Measurements from ENCODE around the gene HES7. TPM values are rescaled to one million over a fixed set of nuclear protein-coding genes. Genes with fewer than 3 reads are reported as not detected.

The HES7 gene
- total and polyA plus RNA-seq, 10 donors, result 0.04 to 0.67 (median 0.41) TPM; not detected in 5

GRCh38 chr17:8087952-8088230 is 36.0 kb downstream of the HES7 start:
- Histone ChIP-seq H3K27ac (no peak overlapping the region), H3K36me3 (no peaks in the 10 kb centered on the region), H3K9me3 (no peaks in the 10 kb centered on the region), H3K4me1 (peaks cover 0 to 20% (median 4%) of the 10 kb centered on the region in 6 donors), H3K27me3 (replicated peaks in 1 of 7) (peaks cover 0 to 81% (median 0%) of the 10 kb centered on the region in 7 donors), H3K4me3 (no peak overlapping the region)
- TF ChIP-seq CTCF (IDR thresholded peaks at IDR 0.05 in 8 of 11, conservative IDR thresholded peaks at IDR 0.05 in 3 of 11) (no peak), POLR2AphosphoS5 (IDR thresholded peaks at IDR 0.05) (no peak), POLR2A (IDR thresholded peaks at IDR 0.05) (no peak)
- intact Hi-C loops (cut with DNase I; ENCODE audit: low total_unique reads), result no loop called here
- DNase-seq, result no peak
- 78 to 85% (median 80%) methylated on average over 4 to 5 of the region's 5 CpGs for WGBS, 5 donors

DNA sequence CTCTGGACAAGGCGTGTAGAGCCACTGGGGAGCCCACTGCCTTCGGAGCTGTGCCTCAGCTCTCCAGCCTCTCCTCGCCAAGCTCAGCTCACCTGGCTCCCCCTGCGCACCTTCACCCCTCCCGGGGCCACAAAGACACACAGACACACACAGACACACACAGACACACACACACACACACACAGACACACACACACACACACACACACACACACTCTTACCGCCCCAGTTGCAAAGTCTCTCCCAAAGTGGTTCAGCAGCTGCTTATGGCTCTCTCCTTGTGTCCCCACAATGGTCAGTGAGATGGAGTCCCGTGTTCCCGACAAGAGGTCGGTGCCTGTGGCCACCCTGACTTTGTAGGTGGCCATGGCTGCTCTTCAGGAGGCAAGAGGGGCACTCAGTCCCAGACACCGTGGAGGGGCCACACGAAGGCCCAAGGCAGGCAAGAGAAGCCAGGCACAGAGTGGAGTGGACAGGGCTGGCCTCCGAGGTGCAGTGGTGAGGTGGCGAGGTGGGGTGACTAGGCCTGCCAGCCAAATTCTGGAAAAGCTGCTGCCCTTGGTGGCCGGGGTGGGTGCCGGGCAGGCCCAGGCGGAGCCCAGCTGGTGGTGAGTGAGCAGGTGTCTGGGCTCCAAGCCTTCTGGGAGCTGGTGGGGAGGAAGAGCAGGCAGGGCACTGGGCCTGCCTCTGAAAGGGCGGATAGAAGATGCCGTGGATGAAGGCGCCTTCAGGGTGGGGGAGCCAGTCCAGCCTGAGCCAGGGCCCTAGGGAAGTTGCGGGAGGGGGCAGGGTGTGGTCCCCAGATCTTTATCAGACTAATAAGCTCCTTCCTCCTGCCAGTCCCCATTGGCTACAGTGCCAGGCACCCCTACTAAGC is 36.6 kb downstream of the HES7 start, which contains the start of gene ALOX12B:
TSS of gene ALOX12B (minus strand) at position 642 of the 877 bp plus-strand sequence. CDS start at position 368, 274 bp downstream.
- H3K36me3 ChIP-seq, result no peaks in the 10 kb centered on the region
- TF ChIP-seq POLR2AphosphoS5 (IDR thresholded peaks at IDR 0.05), result no peak
- no peak for TF ChIP-seq POLR2A (IDR thresholded peaks at IDR 0.05)
- no peak for TF ChIP-seq CTCF (IDR thresholded peaks at IDR 0.05 in 8 of 11, conservative IDR thresholded peaks at IDR 0.05 in 3 of 11)

DNA sequence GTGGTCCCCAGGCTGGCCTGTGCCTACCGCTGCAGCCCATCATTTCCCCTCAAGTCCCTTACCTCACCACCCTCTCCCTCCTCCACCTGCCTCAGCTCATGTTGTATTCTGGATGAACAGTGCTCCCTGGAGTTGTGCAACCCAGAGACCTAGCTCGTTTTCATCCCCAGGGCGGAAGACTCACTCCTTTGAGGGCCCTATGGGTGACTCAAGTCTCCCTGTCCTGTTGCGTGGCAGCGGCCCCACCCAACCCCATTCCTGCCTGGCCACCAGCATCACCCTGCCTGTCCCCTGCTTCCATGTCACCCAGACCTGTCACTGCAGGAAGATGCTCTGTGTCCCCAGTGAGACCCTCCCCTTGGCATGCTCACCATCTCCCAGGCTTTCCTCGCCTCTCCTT is 39.7 kb downstream of the HES7 start:
- WGBS, 5 donors, result 80 to 95% (median 88%) methylated on average over 6 of the region's 6 CpGs
- TF ChIP-seq POLR2A (IDR thresholded peaks at IDR 0.05) (no peak), POLR2AphosphoS5 (IDR thresholded peaks at IDR 0.05) (no peak), CTCF (IDR thresholded peaks at IDR 0.05 in 8 of 11, conservative IDR thresholded peaks at IDR 0.05 in 3 of 11) (no peak)
- peaks cover 0 to 76% (median 0%) of the 10 kb centered on the region in 7 donors for H3K27me3 ChIP-seq (replicated peaks in 1 of 7)
- H3K9me3 ChIP-seq, result no peaks in the 10 kb centered on the region
- no peaks in the 10 kb centered on the region for H3K36me3 ChIP-seq
- DNase-seq, result no peak
- intact Hi-C loops (cut with DNase I; ENCODE audit: low total_unique reads), result no loop called here
- no peak overlapping the region for H3K27ac ChIP-seq
- H3K4me1 ChIP-seq, result peaks cover 0 to 23% (median 18%) of the 10 kb centered on the region in 6 donors
- no peak overlapping the region for H3K4me3 ChIP-seq

More for the DNA sequence above, 36.6 kb downstream of the HES7 start, which contains the start of gene ALOX12B:
- peaks cover 0 to 80% (median 0%) of the 10 kb centered on the region in 7 donors for H3K27me3 ChIP-seq (replicated peaks in 1 of 7)
- DNase-seq, result no peak
- no peak within 1 kb of the TSS for H3K27ac ChIP-seq
- H3K9me3 ChIP-seq, result no peaks in the 10 kb centered on the region
- intact Hi-C loops (cut with DNase I; ENCODE audit: low total_unique reads), result no loop called here
- H3K4me3 ChIP-seq, result no peak within 1 kb of the TSS
- WGBS, 5 donors, result 81 to 85% (median 84%) methylated on average over 17 to 20 of the region's 20 CpGs
- H3K4me1 ChIP-seq, result peaks cover 0 to 20% (median 4%) of the 10 kb centered on the region in 6 donors

GRCh38 chr17:8082292-8082691 is 41.6 kb downstream of the HES7 start:
- H3K4me3 ChIP-seq, result no peak overlapping the region
- WGBS, 5 donors, result 87 to 94% (median 91%) methylated on average over 10 of the region's 10 CpGs

More at GRCh38 chr17:8082292-8082691, 41.6 kb downstream of the HES7 start:
- peaks cover 0 to 30% (median 24%) of the 10 kb centered on the region in 6 donors for H3K4me1 ChIP-seq
- H3K27me3 ChIP-seq (replicated peaks in 1 of 7), result peaks cover 0 to 76% (median 7%) of the 10 kb centered on the region in 7 donors
- intact Hi-C loops (cut with DNase I; ENCODE audit: low total_unique reads), result no loop called here
- TF ChIP-seq POLR2A (IDR thresholded peaks at IDR 0.05) (no peak), POLR2AphosphoS5 (IDR thresholded peaks at IDR 0.05) (no peak), CTCF (IDR thresholded peaks at IDR 0.05 in 8 of 11, conservative IDR thresholded peaks at IDR 0.05 in 3 of 11) (no peak)
- H3K27ac ChIP-seq, result no peak overlapping the region
- DNase-seq, result peak; percentile 21
- no peaks in the 10 kb centered on the region for H3K9me3 ChIP-seq
- H3K36me3 ChIP-seq, result no peaks in the 10 kb centered on the region

Measured in spleen (tissue), 11 donors.